ENCODE results near the gene SCGB3A1. TPM values are rescaled to one million over a fixed set of nuclear protein-coding genes. Genes with fewer than 3 reads are reported as not detected.

The SCGB3A1 gene
- total and polyA plus RNA-seq, 2 of the 4 experiments (the other 2 are of a cell fraction) = not detected

DNA sequence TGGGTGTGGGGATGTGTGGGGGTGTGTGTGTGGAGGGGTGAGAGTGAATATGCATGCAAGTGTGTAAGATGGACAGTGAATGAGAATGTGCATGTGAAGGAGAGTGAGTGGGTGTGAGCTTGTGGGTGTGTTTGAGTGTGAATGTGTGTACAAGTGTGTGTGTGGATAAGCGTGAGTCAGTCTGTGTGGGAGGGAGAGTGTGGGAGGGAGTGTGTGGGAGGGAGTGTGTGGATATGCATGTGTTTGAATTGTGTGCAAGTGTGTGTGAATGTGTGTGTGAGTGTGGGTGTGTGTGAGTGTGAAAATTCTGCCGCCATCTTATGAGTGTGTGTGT lies 3.7 kb upstream of the SCGB3A1 start:
- H2BK15ac ChIP-seq (ENCODE audit: low read depth, low read length) = no peak overlapping the region
- H4K5ac ChIP-seq (ENCODE audit: low read depth, low read length) = no peak overlapping the region
- no peak overlapping the region for H2BK120ac ChIP-seq (ENCODE audit: low read depth, low read length)
- no peak overlapping the region for H3K23ac ChIP-seq (ENCODE audit: low read depth, low read length)
- H3K79me1 ChIP-seq (ENCODE audit: low read depth in 1 of 2, low read length in 2 of 2) = no peaks in the 10 kb centered on the region
- in situ Hi-C loops (cut with MboI; ENCODE audit: low sequenced_read_pairs) (no loop called here), intact Hi-C loops (cut with micrococcal nuclease) (no loop called here), dilution Hi-C loops (cut with HindIII; ENCODE audit: low sequenced_read_pairs, unreplicated experiment) (no loop called here)
- H4K91ac ChIP-seq (ENCODE audit: insufficient read depth, low read depth, low read length) = no peak overlapping the region
- TF ChIP-seq POLR2A (IDR thresholded peaks at IDR 0.05; ENCODE audit: low read depth, low read length) (no peak), SMC3 (IDR thresholded peaks at IDR 0.05; ENCODE audit: low read depth, low read length) (no peak), RFX5 (IDR thresholded peaks at IDR 0.05; ENCODE audit: low read depth, low read length) (no peak), MAFK (IDR thresholded peaks at IDR 0.05; ENCODE audit: low read depth, low read length) (no peak), NFE2L2 (IDR thresholded peaks at IDR 0.05; ENCODE audit: low read depth, low read length) (no peak), MXI1 (IDR thresholded peaks at IDR 0.05; ENCODE audit: borderline replicate concordance, low read depth, low read length) (no peak), RAD21 (IDR thresholded peaks at IDR 0.05; ENCODE audit: low read length) (no peak), MAZ (IDR thresholded peaks at IDR 0.05; ENCODE audit: borderline replicate concordance, low read depth, low read length) (no peak), CHD1 (IDR thresholded peaks at IDR 0.05; ENCODE audit: low read depth, low read length) (no peak), RCOR1 (IDR thresholded peaks at IDR 0.05; ENCODE audit: insufficient replicate concordance, low read length) (no peak), BHLHE40 (IDR thresholded peaks at IDR 0.05; ENCODE audit: low read depth, low read length) (no peak), FOS (IDR thresholded peaks at IDR 0.05; ENCODE audit: low read depth, low read length) (no peak), CEBPB (IDR thresholded peaks at IDR 0.05; ENCODE audit: low read depth, low read length) (no peak)
- TF ChIP-seq, protein P1, sequence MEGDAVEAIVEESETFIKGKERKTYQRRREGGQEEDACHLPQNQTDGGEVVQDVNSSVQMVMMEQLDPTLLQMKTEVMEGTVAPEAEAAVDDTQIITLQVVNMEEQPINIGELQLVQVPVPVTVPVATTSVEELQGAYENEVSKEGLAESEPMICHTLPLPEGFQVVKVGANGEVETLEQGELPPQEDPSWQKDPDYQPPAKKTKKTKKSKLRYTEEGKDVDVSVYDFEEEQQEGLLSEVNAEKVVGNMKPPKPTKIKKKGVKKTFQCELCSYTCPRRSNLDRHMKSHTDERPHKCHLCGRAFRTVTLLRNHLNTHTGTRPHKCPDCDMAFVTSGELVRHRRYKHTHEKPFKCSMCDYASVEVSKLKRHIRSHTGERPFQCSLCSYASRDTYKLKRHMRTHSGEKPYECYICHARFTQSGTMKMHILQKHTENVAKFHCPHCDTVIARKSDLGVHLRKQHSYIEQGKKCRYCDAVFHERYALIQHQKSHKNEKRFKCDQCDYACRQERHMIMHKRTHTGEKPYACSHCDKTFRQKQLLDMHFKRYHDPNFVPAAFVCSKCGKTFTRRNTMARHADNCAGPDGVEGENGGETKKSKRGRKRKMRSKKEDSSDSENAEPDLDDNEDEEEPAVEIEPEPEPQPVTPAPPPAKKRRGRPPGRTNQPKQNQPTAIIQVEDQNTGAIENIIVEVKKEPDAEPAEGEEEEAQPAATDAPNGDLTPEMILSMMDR (conservative IDR thresholded peaks at IDR 0.05; ENCODE audit: low read depth, low read length) = no peak
- TF ChIP-seq, protein P2, sequence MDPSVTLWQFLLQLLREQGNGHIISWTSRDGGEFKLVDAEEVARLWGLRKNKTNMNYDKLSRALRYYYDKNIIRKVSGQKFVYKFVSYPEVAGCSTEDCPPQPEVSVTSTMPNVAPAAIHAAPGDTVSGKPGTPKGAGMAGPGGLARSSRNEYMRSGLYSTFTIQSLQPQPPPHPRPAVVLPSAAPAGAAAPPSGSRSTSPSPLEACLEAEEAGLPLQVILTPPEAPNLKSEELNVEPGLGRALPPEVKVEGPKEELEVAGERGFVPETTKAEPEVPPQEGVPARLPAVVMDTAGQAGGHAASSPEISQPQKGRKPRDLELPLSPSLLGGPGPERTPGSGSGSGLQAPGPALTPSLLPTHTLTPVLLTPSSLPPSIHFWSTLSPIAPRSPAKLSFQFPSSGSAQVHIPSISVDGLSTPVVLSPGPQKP (IDR thresholded peaks at IDR 0.05; ENCODE audit: borderline replicate concordance, low read depth, low read length) = no peak
- TF ChIP-seq, protein P3, sequence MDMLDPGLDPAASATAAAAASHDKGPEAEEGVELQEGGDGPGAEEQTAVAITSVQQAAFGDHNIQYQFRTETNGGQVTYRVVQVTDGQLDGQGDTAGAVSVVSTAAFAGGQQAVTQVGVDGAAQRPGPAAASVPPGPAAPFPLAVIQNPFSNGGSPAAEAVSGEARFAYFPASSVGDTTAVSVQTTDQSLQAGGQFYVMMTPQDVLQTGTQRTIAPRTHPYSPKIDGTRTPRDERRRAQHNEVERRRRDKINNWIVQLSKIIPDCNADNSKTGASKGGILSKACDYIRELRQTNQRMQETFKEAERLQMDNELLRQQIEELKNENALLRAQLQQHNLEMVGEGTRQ (IDR thresholded peaks at IDR 0.05; ENCODE audit: low read depth, low read length) = no peak
- H2AK9ac ChIP-seq (replicated peaks; ENCODE audit: low read depth, low read length, poor library complexity) = no peak overlapping the region
- no peak for ATAC-seq (ENCODE audit: low read depth)
- DNase-seq = no peak
- H3K27me3 ChIP-seq (ENCODE audit: control insufficient read depth, insufficient read depth, low read length) = peaks cover 23% of the 10 kb centered on the region
- BruUV-seq (replicated peaks) = no TSS peak
- POLR2A ChIA-PET (ENCODE audit: unreplicated experiment) = no interaction called here
- CTCF ChIA-PET = no interaction called here
- H4K20me1 ChIP-seq (ENCODE audit: insufficient read depth, low read length) = no peaks in the 10 kb centered on the region
- WGBS, 2 experiments (ENCODE audit: extremely low coverage in 2 of 2, insufficient read length in 1 of 2) = 40% methylated on average over 1 of the region's 2 CpGs; no CpG with 5 or more reads in 1 of the 2 experiments
- no peak overlapping the region for H3K18ac ChIP-seq (ENCODE audit: low read depth, low read length)
- no peak overlapping the region for H3K14ac ChIP-seq (replicated peaks; ENCODE audit: low read depth, low read length)
- H2AFZ ChIP-seq (replicated peaks; ENCODE audit: low read length, poor library complexity) = no peak overlapping the region
- no peaks in the 10 kb centered on the region for H3K9me1 ChIP-seq (ENCODE audit: insufficient read depth, low read length)
- H2BK5ac ChIP-seq (ENCODE audit: low read depth, low read length, poor library complexity, severe bottlenecking) = peak overlapping the region; percentile 64
- no peaks in the 10 kb centered on the region for H3K9me3 ChIP-seq (ENCODE audit: control insufficient read depth, insufficient read depth, low read length)
- H3K4me1 ChIP-seq (ENCODE audit: control insufficient read depth, insufficient read depth, low read length) = no peaks in the 10 kb centered on the region; the same call in 1 of the 2 replicates
- no peaks in the 10 kb centered on the region for H3K36me3 ChIP-seq (ENCODE audit: control insufficient read depth, insufficient read depth, low read length)
- no peak overlapping the region for H3K9ac ChIP-seq (ENCODE audit: low read depth, low read length)
- no peak overlapping the region for H3K4ac ChIP-seq (ENCODE audit: low read depth, low read length)
- no peak overlapping the region for H2AK5ac ChIP-seq (ENCODE audit: low read depth, low read length)
- H3K56ac ChIP-seq (ENCODE audit: extremely low read depth, insufficient read depth, low read length) = no peak overlapping the region
- H2BK20ac ChIP-seq (ENCODE audit: low read depth, low read length) = no peak overlapping the region
- no peak overlapping the region for H3K4me3 ChIP-seq (ENCODE audit: insufficient read depth, low read depth, low read length)
- no peak overlapping the region for H3K4me2 ChIP-seq (ENCODE audit: low read depth, low read length)
- H4K8ac ChIP-seq (ENCODE audit: low read depth in 2 of 2, low read length in 2 of 2) = no peak overlapping the region
- no peak overlapping the region for H3K27ac ChIP-seq (ENCODE audit: insufficient read depth, low read length)
